Small intestine (tissue), 7 donors: Measurements from ENCODE around the gene IP6K3. TPM values are rescaled to one million over a fixed set of nuclear protein-coding genes. Genes with fewer than 3 reads are reported as not detected.

ENCODE experiments used
- DNase-seq, 2 donors: peaks; one replicate each; pipeline versions ENCODE4 v3.0.0 to v3.0.0-alpha.2; 2013
- FAIRE-seq: peaks from 2 replicates; lab custom pipeline; 2012; peaks lifted over from hg19 to GRCh38; lab: Jason Lieb, UNC
- H3K27ac ChIP-seq, 3 donors: one replicate each; pipeline ENCODE4 v1.5.1; 2013; ENCODE audit warnings: low read length in 2 of 3, mild to moderate bottlenecking in 2 of 3, control low read depth in 1 of 3, inconsistent platforms in 1 of 3, low read depth in 1 of 3, moderate library complexity in 1 of 3
- H3K27me3 ChIP-seq, 3 donors: one replicate each; pipeline ENCODE4 v1.6.1; 2013; ENCODE audit warnings: low read length in 3 of 3, inconsistent platforms in 1 of 3; ENCODE audit not compliant: control insufficient read depth in 3 of 3, insufficient read depth in 3 of 3
- H3K36me3 ChIP-seq, 3 donors: one replicate each; pipeline ENCODE4 v1.6.1; 2013; ENCODE audit warnings: low read length in 3 of 3, inconsistent platforms in 1 of 3, low read depth in 1 of 3, mild to moderate bottlenecking in 1 of 3, moderate library complexity in 1 of 3; ENCODE audit not compliant: control insufficient read depth in 3 of 3, insufficient read depth in 2 of 3
- H3K4me1 ChIP-seq, 3 donors: one replicate each; pipeline ENCODE4 v1.6.1; 2013; ENCODE audit warnings: low read length in 2 of 3, inconsistent platforms in 1 of 3, low read depth in 1 of 3, mild to moderate bottlenecking in 1 of 3, moderate library complexity in 1 of 3; ENCODE audit not compliant: control insufficient read depth in 3 of 3, insufficient read depth in 2 of 3
- H3K4me3 ChIP-seq, 3 donors: one replicate each; pipeline ENCODE4 v1.5.1; 2013; ENCODE audit warnings: low read length in 3 of 3, control low read depth in 1 of 3, inconsistent platforms in 1 of 3, low read depth in 1 of 3, mild to moderate bottlenecking in 1 of 3, moderate library complexity in 1 of 3
- H3K9me3 ChIP-seq, 2 donors: one replicate each; pipeline ENCODE4 v1.6.1; 2013; ENCODE audit warnings: low read depth in 1 of 2, low read length in 1 of 2; ENCODE audit not compliant: control insufficient read depth in 2 of 2, insufficient read depth in 1 of 2
- WGBS, 3 donors: extraction: QIAGEN DNeasy Blood & Tissue Kit; methylation state at CpG; one replicate each; pipeline ENCODE4 v1.1.7; 2013; 5-methylcytosine and 5-hydroxymethylcytosine counted together
- polyA plus RNA-seq, 4 donors: library from polyadenylated mRNA; stranded (reverse) in 3 of 4; unstranded in 1 of 4; fragments of 200-250 nt in 3 of 4; fragments of 120-200 nt in 1 of 4; gene quantifications; one replicate each; pipeline versions ENCODE4 v1.2.1 to v1.2.3, GENCODE V29; 2013
- donor health status: healthy with polysubstance abuse.
- donor health status: control.
- donor health status: control.
- donor health status: Bipolar disorder and iron deficiency.
- donor health status: healthy.

Gene IP6K3
- polyA plus RNA-seq, 4 donors: 0.35 to 1.0 (median 0.72) TPM

DNA sequence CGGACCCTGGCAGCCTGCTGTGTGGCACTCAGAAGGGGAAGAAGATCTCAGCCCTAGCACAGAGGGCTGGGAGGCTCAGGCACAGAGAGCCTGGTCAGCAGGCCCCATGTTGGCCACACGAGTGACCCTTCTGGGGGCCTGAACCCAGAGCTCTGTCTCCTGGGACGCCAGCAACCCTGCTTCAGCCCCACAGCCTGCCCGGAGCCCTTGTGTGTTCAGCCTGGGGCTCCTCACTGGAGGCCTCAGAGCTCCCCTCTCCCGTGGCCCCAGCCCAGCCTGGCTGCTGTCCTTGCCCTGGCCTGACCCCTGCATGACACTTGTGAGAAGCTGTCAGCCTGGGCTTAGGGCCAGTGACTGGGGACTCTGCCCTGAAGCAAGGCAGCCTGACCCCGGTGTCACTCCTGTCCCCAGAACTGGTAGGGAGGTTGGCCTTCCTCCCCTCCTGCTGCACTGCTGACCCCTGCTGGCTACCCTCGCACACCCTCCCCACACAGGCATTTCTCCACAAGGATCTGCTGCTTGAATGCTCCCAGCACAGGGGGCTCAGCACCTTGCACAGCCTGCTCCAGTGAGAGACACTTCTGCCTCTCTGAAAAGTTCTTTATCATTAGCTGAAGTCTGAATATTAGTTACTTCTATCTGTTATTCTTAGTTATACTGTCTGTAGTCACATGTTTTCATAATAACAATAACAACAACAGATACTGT is 15.4 kb upstream of the IP6K3 start:
- H3K27ac ChIP-seq: peak overlapping the region in 2 of 3 donors; percentile 6 to 32
- peaks cover 0 to 15% (median 0%) of the 10 kb centered on the region in 3 donors for H3K4me1 ChIP-seq
- peaks cover 0 to 10% (median 0%) of the 10 kb centered on the region in 3 donors for H3K27me3 ChIP-seq
- H3K9me3 ChIP-seq: peaks cover 0 to 7% of the 10 kb centered on the region in 2 donors
- WGBS, 3 donors: 26 to 48% (median 36%) methylated on average over 7 of the region's 7 CpGs
- FAIRE-seq (no peak), DNase-seq (peak; percentile 70 to 82)
- H3K36me3 ChIP-seq: no peaks in the 10 kb centered on the region
- no peak overlapping the region for H3K4me3 ChIP-seq

DNA sequence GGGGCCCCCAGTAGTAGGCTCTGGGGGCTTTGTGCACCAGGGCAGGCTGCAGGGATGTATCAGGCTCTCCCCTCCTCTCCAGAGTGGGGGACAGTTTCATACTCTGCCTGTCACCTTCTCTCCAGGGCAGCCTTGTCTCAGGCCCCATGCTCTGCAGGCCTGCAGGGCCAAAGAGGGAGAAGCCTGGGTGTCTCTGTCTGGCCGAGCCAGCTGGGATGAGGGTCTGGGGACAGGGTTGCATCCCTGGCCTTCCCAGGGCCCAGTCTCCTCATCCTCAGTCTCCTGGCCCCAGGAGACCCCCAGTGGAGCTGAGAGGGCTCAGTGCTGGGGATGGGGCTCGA is 14.8 kb upstream of the IP6K3 start:
- 71 to 86% (median 85%) methylated on average over 2 of the region's 2 CpGs for WGBS, 3 donors
- H3K27me3 ChIP-seq: peaks cover 0 to 9% (median 0%) of the 10 kb centered on the region in 3 donors
- peak overlapping the region in 2 of 3 donors; percentile 6 to 32 for H3K27ac ChIP-seq
- DNase-seq (no peak), FAIRE-seq (no peak)
- H3K9me3 ChIP-seq: peaks cover 0 to 4% of the 10 kb centered on the region in 2 donors
- peaks cover 0 to 15% (median 0%) of the 10 kb centered on the region in 3 donors for H3K4me1 ChIP-seq
- no peak overlapping the region for H3K4me3 ChIP-seq
- H3K36me3 ChIP-seq: no peaks in the 10 kb centered on the region

GRCh38 chr6:33759887-33760629 is 13.4 kb upstream of the IP6K3 start:
- peaks cover 0 to 4% (median 0%) of the 10 kb centered on the region in 3 donors for H3K27me3 ChIP-seq
- H3K4me3 ChIP-seq: no peak overlapping the region
- no peaks in the 10 kb centered on the region for H3K9me3 ChIP-seq
- H3K36me3 ChIP-seq: no peaks in the 10 kb centered on the region
- no peak for DNase-seq
- no peak overlapping the region for H3K27ac ChIP-seq
- no peak for FAIRE-seq
- peaks cover 0 to 15% (median 0%) of the 10 kb centered on the region in 3 donors for H3K4me1 ChIP-seq
- 83 to 93% (median 89%) methylated on average over 9 of the region's 9 CpGs for WGBS, 3 donors

DNA sequence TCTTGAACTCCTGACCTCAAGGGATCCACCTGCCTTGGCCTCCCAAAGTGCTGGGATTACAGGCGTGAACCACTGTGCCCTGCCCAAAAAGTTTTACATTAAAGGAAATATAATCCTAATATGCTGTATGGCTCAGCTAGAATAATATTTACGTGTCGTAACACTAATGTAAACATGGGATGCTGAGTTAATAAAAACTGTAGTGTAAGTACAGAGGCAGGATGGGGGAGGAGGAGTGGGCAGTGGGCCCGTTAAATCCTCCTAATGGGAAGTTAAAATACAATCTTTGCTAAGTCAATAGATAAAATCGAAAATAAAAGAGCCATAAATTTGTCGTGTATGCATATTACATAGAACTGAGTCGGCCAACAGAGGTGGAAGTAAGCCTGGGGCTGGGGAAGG is 12.1 kb upstream of the IP6K3 start:
- Histone ChIP-seq H3K27ac (no peak overlapping the region), H3K4me3 (no peak overlapping the region), H3K4me1 (peaks cover 0 to 15% (median 0%) of the 10 kb centered on the region in 3 donors), H3K36me3 (no peaks in the 10 kb centered on the region), H3K27me3 (peaks cover 0 to 3% (median 0%) of the 10 kb centered on the region in 3 donors), H3K9me3 (no peaks in the 10 kb centered on the region)
- WGBS, 3 donors: 11 to 44% (median 25%) methylated on average over 7 of the region's 7 CpGs
- DNase-seq: no peak
- no peak for FAIRE-seq

GRCh38 chr6:33757906-33758305 is 11.2 kb upstream of the IP6K3 start:
- FAIRE-seq (no peak), DNase-seq (no peak)
- 85 to 94% (median 85%) methylated on average over 10 of the region's 10 CpGs for WGBS, 3 donors
- H3K27me3 ChIP-seq: no peaks in the 10 kb centered on the region
- no peaks in the 10 kb centered on the region for H3K9me3 ChIP-seq
- H3K4me1 ChIP-seq: peaks cover 0 to 14% (median 0%) of the 10 kb centered on the region in 3 donors
- no peak overlapping the region for H3K27ac ChIP-seq
- no peak overlapping the region for H3K4me3 ChIP-seq
- no peaks in the 10 kb centered on the region for H3K36me3 ChIP-seq

GRCh38 chr6:33757113-33757512 is 10.4 kb upstream of the IP6K3 start:
- H3K4me3 ChIP-seq: no peak overlapping the region
- H3K9me3 ChIP-seq: no peaks in the 10 kb centered on the region
- no peak overlapping the region for H3K27ac ChIP-seq
- whole genome bisulfite sequencing, 3 donors: 65 to 79% (median 73%) methylated on average over 3 of the region's 3 CpGs
- FAIRE-seq (no peak), DNase-seq (no peak)
- H3K4me1 ChIP-seq: peaks cover 0 to 10% (median 0%) of the 10 kb centered on the region in 3 donors
- H3K36me3 ChIP-seq: no peaks in the 10 kb centered on the region
- no peaks in the 10 kb centered on the region for H3K27me3 ChIP-seq

- H3K9me3 ChIP-seq: no peaks in the 10 kb centered on the region
- H3K4me3 ChIP-seq: no peak overlapping the region
- H3K27me3 ChIP-seq: no peaks in the 10 kb centered on the region
- WGBS, 3 donors: 67 to 80% (median 76%) methylated on average over 12 of the region's 12 CpGs
- DNase-seq (no peak), FAIRE-seq (no peak)
- H3K4me1 ChIP-seq: peaks cover 0 to 11% (median 0%) of the 10 kb centered on the region in 3 donors
- no peak overlapping the region for H3K27ac ChIP-seq
- H3K36me3 ChIP-seq: no peaks in the 10 kb centered on the region
These were observed 9.7 kb upstream of the IP6K3 start for GRCh38 chr6:33756211-33756954.
